ENCODE measurements around the gene LCA5L. TPM values are rescaled to one million over a fixed set of nuclear protein-coding genes. Genes with fewer than 3 reads are reported as not detected.

Gene LCA5L
- total RNA-seq, 1 experiment from 2014 or later, result 0.46 TPM

DNA sequence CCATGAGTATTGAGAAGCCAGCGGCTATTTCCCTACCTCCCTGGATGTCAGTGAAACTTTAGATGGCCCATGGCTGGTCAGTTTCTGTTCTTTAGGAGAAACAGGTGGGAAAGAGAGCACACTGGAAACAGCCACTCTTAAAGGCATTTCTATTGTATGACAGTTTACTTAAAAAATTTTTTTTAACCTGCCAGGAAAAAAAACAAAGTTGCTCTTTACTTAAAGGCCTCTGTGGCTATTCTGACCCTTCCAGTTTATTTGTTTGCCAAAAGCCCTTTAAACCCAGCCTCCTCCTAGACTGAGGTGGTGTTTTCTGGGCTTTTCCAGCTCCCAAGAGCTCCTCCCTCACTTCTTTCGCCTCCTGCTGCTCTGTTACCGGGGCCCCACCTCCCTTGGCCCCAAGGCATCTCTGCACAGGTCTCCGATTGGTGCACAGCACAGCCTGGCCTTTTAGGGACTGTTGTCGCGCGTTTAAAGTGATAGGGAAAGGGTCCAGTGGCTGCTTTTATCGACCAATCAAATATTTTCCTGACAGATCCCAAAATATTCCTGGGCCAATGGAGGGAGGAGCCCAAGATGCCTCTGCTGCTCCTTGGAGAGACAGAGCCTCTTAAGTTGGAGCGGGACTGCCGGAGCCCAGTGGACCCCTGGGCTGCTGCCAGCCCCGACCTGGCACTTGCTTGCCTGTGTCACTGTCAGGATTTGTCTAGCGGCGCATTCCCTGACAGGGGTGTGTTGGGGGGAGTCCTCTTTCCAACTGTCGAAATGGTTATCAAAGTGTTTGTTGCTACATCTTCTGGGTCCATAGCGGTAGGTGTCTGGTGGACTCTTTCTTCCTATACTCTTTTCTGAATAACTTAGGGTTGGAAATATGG is 6.0 kb upstream of the LCA5L start, which contains the start of gene SH3BGR:
SH3BGR (plus strand) TSS at position 639 of the 875 bp plus-strand sequence; CDS start at position 766, 127 bp downstream.
- no peak within 1 kb of the TSS for H4K5ac ChIP-seq (ENCODE audit: insufficient read length, low read depth, low read length)
- H3K79me2 ChIP-seq (ENCODE audit: insufficient read depth, low read length), result no peaks in the 10 kb centered on the region
- DNase-seq, result peak; percentile 93
- H2AK5ac ChIP-seq (ENCODE audit: insufficient read length, low read length), result no peak within 1 kb of the TSS
- H3T11ph ChIP-seq (ENCODE audit: low read length), result no peak within 1 kb of the TSS
- no peak within 1 kb of the TSS for H2BK5ac ChIP-seq (ENCODE audit: insufficient read length, low read length)
- H3K56ac ChIP-seq (ENCODE audit: insufficient read length, low read depth, low read length), result no peak within 1 kb of the TSS
- H2AFZ ChIP-seq (ENCODE audit: low read length), result no peak within 1 kb of the TSS
- H4K91ac ChIP-seq (ENCODE audit: insufficient read length, low read depth, low read length), result no peak within 1 kb of the TSS
- no peak within 1 kb of the TSS for H4K8ac ChIP-seq (replicated peaks; ENCODE audit: insufficient read length, low read depth, low read length)
- H2BK15ac ChIP-seq (ENCODE audit: low read depth, low read length), result no peak within 1 kb of the TSS
- H4K20me1 ChIP-seq (ENCODE audit: control insufficient read depth, insufficient read depth, insufficient read length), result no peaks in the 10 kb centered on the region
- H3K4me2 ChIP-seq (ENCODE audit: insufficient read depth, insufficient read length, low read length), result peak within 1 kb of the TSS; percentile 9
- H3K27me3 ChIP-seq (ENCODE audit: insufficient read depth, low read length), result no peaks in the 10 kb centered on the region
- no peak within 1 kb of the TSS for H2BK12ac ChIP-seq (ENCODE audit: insufficient read length, low read depth, low read length)
- H3K36me3 Mint-ChIP-seq (ENCODE audit: insufficient read depth in 1 of 3, low read depth in 3 of 3), result no peaks in the 10 kb centered on the region
- no peaks in the 10 kb centered on the region for H3K9me3 Mint-ChIP-seq
- H2BK20ac ChIP-seq (ENCODE audit: low read depth, low read length, poor library complexity, severe bottlenecking), result no peak within 1 kb of the TSS
- H3K4me1 ChIP-seq (ENCODE audit: insufficient read depth, low read length), result peaks cover 4% of the 10 kb centered on the region; the same call in 1 of the 2 replicates
- H3K27ac Mint-ChIP-seq, result peak within 1 kb of the TSS in 2 of 3 experiments; percentile 48 to 83; a peak in 3 of 7 replicates
- TF ChIP-seq, protein P1, sequence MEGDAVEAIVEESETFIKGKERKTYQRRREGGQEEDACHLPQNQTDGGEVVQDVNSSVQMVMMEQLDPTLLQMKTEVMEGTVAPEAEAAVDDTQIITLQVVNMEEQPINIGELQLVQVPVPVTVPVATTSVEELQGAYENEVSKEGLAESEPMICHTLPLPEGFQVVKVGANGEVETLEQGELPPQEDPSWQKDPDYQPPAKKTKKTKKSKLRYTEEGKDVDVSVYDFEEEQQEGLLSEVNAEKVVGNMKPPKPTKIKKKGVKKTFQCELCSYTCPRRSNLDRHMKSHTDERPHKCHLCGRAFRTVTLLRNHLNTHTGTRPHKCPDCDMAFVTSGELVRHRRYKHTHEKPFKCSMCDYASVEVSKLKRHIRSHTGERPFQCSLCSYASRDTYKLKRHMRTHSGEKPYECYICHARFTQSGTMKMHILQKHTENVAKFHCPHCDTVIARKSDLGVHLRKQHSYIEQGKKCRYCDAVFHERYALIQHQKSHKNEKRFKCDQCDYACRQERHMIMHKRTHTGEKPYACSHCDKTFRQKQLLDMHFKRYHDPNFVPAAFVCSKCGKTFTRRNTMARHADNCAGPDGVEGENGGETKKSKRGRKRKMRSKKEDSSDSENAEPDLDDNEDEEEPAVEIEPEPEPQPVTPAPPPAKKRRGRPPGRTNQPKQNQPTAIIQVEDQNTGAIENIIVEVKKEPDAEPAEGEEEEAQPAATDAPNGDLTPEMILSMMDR (conservative IDR thresholded peaks at IDR 0.05), result no peak
- no peak within 1 kb of the TSS for H2BK120ac ChIP-seq (ENCODE audit: low read depth, low read length, poor library complexity, severe bottlenecking)
- H3K79me1 ChIP-seq (ENCODE audit: insufficient read depth, low read depth, low read length, poor library complexity, severe bottlenecking), result no peaks in the 10 kb centered on the region
- H3K4me3 Mint-ChIP-seq, result peak within 1 kb of the TSS; percentile 24 to 51
- no peak within 1 kb of the TSS for H3K18ac ChIP-seq (ENCODE audit: insufficient read length, low read depth, low read length)
- no peak within 1 kb of the TSS for H3K27ac ChIP-seq (ENCODE audit: insufficient read length, low read depth, low read length)
- H3K4me1 Mint-ChIP-seq, result peaks cover 20 to 41% of the 10 kb centered on the region in 2 experiments
- H3K4ac ChIP-seq (ENCODE audit: low read depth, low read length), result no peak within 1 kb of the TSS
- peaks cover 1% of the 10 kb centered on the region; the same call in 1 of the 2 replicates for H3K27me3 Mint-ChIP-seq (ENCODE audit: low read depth)
- no peaks in the 10 kb centered on the region for H3K23me2 ChIP-seq (ENCODE audit: insufficient read length, low read depth, low read length, poor library complexity, severe bottlenecking)
- WGBS (ENCODE audit: extremely low coverage, insufficient read length, low lambda C conversion rate), result no CpG with 5 or more reads among the region's 15 CpGs
- no peak within 1 kb of the TSS for H3K23ac ChIP-seq (ENCODE audit: insufficient read length, low read depth, low read length)
- no peaks in the 10 kb centered on the region for H3K9me3 ChIP-seq (ENCODE audit: control insufficient read depth, low read depth, low read length)
- no peak within 1 kb of the TSS for H3K14ac ChIP-seq (ENCODE audit: insufficient read depth, low read length)
- peak within 1 kb of the TSS; percentile 6 for H3K9ac ChIP-seq (ENCODE audit: extremely low read depth, insufficient read length, low read length)

Data from H9 (cell line).